Stimulated activated CD8-positive, alpha-beta memory T cell treated with anti-CD3 and anti-CD28 coated beads, Interleukin-4, amount 100 ng/mL, for 48 hours (primary cell): ENCODE measurements around the gene AMOTL2.

Experiments used
- DNase-seq: peaks from one replicate; pipeline ENCODE4 v3.0.0-alpha.2; 2020

AMOTL2 gene

GRCh38 chr3:134374105-134374790, at the start of gene AMOTL2:
Gene AMOTL2 (minus strand): TSS chr3:134374447. CDS start chr3:134371433, 3,014 bp downstream.
- DNase-seq = peak; percentile 40

DNA sequence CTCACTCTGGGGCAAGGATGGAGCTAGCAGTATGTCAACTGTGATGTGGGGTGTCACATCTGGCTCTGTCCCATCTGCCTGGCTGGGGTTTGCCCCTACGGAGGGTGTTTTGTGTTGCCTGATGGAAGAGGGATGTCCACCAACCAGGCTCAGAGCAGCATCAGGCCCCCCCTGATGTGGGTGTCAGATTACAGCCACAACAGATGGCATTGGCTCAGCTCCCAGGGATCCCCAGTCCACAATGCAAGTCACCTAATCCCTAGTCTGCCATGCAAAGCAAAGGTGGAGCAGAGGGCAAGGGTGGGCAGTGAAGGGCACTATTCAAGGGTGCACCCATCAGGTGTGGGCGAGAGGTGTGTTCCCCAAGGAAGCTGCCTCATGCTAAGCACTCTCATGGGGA, 48.9 kb upstream of the AMOTL2 start:
- DNase-seq = no peak

DNA sequence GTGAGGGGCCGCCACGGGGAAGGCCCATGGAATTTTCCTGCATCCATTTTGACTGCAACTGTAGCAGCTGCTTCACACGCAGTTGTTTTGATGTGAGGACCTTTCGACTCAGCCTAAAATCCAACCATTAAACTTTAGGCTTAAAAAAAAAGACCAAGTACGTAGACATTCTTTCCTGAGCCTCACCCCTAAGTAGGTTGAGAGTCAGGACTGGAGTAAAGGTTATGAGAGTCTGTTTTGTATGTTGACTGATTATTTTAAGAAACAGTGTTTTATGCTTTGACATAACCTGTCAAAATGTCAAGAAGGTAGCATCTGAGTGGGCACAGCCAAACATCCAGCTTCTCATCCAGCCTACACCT, 45.7 kb upstream of the AMOTL2 start:
- DNase-seq = no peak

DNA sequence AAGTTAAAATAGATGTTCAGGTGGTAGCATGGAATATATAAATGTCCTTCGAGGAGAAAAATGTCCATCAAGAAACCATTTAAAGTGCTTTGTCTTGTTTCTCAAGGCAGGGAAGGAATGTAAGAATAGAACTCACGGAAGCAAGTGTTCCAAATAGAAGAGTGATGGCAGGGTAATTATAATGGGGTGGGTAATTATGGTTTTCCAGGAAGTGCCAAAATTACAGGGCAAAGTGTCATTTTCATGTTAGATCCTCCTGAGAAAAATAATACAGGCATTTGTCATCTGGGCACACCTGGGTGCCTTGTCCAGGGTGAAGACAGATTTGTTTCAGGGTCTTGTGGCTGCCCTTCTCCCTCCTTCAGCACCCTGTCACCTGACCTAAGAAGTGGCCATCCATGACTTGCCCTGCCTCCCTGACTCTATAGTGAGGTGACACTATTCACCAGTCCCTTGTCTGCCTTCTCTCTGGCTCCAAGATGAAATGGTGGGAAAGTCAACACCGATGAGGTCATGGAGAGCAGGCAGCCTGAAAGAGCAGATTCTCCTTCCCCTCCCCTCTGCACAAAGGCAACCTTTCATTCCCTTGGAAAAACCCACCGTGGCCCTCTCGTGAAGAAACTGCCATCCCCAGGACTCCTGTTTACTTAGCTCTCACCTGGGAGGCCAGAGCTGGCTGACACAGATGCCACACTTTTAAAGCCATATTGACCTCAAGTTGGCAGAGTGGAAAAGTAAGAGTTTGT, 45.1 kb upstream of the AMOTL2 start:
- DNase-seq = no peak

- no peak for DNase-seq
These were observed 34.8 kb upstream of the AMOTL2 start for GRCh38 chr3:134409041-134409440.

DNA sequence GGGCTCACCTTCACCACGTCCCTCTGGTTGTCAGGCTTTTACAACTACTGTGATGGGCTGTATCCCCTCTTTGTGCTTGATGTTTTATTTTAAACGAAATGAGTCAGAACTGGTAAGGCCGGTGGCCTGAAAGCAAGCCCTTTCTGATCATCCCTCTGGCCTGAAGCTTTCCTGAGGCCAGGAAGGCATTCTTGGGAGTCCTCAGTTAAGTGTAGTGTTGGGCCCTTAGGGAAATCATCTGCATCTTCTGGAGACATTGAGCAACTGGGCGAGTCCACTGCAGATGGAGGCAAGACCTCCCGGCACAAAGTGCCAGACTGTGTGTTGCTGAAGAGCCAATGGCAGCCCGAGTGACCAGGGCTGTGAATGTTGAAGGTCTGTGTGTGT, 33.0 kb upstream of the AMOTL2 start:
- DNase-seq = no peak

- DNase-seq = no peak
These were observed 32.3 kb upstream of the AMOTL2 start for GRCh38 chr3:134406331-134407238.

GRCh38 chr3:134404366-134404885, 30.2 kb upstream of the AMOTL2 start:
- no peak for DNase-seq

DNA sequence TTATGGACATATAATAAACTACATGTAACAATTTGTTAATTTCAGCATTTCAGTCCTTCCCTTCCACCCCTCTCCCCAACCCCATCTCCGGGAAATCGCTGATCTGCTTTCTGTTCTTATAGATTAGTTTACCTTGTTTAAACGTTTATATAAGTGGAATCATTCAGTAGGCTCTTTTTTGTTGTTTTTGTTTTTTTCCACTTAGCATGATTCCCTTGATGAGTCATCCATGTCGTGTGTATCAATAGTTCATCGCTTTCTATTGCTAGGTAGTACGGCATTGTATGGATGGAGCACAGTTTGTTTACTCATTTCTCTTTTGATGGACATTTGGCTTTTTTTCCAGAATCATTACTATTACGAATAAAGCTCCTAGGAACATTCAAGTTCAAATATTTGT, 23.5 kb upstream of the AMOTL2 start:
- no peak for DNase-seq

- no peak for DNase-seq
These were observed 20.9 kb upstream of the AMOTL2 start for GRCh38 chr3:134395103-134395502.

GRCh38 chr3:134394380-134394779, 20.1 kb upstream of the AMOTL2 start:
- DNase-seq = no peak

DNA sequence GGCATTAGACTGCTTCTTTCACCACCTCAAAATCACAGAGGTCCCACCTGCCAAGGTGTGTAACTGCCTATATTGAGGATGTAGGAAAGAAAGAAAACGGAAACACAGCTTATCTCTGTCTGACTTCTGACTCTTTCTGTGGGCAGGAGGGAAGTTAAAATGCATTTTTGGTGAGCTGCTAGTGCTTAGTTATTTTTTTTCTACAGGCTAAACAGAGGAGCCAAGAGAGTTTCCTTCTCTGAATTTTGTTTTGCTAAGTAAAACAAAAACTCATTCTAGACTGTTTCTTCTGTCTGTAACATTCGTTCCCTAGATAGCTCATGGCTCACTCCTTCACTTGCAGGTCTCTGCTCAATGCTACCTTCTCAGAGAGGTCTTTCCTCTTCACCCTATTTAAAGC, 18.8 kb upstream of the AMOTL2 start:
- no peak for DNase-seq

- DNase-seq = no peak
These were observed 18.2 kb upstream of the AMOTL2 start for GRCh38 chr3:134392336-134392983.

GRCh38 chr3:134389865-134390264, 15.6 kb upstream of the AMOTL2 start:
- no peak for DNase-seq

DNA sequence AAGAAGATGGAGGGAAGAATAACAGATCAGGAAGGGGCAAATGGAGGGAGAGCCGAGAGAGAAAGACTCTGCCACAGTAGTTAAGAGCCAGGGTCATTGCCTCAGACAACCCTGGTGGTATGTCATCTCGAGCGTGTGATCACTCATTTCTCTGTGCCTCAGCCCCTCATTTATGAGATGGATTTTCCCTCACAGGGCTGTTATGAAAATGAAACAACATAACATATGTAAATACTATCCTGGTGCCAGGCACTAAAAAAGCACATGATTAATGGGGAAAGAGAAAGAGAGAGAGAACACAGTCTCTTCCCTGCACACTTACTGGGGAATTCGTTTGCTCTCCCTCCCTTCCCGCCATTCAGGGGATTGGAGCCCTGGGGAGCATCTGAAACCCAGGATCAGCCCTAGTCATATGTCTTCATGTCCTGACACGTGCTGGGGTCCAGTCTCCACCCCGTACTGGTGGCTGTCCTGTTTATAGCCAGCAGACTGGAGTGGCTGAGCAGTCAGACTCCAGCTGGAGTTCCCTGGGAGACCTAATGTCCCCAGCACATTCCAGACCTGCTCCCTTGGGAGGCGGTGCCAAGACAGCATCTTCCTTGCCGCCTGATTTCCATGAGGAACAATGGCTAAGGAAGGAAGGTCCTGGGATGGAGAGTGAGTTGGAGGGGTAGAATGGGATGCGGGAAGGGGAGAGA, 14.7 kb upstream of the AMOTL2 start:
- DNase-seq = no peak

DNA sequence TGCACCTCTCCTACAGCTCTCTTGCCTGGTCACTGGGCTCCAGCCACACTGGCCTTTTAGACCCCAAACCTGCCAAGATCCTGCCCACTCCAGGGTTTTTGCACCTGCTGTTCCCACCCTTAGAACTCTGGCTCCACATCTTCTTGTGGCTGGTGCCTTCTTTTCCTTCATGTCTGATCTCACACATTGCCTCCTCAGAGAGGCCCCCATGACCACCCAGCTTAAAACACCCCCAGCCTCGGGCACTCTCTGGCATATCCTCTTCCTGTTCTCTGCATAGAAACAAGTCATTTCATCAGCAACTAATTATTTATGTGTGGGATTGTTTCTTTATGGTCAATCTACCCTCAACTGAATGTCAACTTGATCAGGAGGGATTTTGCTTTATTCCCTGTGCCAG, 14.0 kb upstream of the AMOTL2 start:
- no peak for DNase-seq

DNA sequence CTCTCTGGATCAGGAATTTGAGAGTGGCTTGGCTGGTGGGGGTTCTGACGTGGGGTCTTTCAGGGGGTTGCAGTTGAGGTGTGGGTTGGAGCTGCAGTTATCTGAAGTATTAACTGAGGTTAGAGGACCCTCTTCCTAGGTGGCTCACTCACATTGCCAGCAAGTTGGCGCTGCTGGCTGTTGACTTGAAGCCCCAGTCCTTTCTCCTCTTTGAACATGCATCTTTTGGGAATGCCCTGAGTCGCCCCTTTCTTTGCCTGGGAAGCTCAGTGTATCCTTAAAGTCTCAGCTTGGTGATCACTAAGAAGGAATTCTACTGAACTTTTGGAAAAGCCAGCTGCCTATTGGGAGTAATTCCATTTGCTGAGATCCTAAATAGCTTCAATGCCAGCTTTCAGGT, 13.0 kb upstream of the AMOTL2 start:
- DNase-seq = no peak

DNA sequence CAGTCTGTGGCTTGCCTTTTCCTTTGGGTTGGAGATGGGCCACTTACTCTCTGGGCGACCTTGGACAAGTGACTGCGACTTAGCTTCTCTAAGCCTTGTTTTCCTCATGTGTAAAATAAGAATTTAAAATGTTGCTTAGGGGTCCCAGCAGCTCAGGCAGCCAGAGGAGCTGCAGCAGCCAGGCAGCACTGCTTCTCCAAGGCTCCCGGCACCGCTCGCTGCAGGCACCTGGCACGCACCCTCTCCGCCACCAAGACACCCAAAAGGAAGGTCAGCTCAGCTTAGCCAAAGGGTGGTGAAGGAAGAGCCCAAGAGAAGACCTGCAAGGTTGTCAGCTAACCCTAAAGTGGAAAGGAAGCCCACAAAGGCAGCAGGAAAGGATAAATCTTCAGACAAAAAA, 10.7 kb upstream of the AMOTL2 start:
- no peak for DNase-seq

- DNase-seq = no peak
These were observed 7.7 kb upstream of the AMOTL2 start for GRCh38 chr3:134381831-134382442.

- no peak for DNase-seq
These were observed 6.8 kb upstream of the AMOTL2 start for GRCh38 chr3:134381076-134381475.

- DNase-seq = no peak
These were observed 6.0 kb upstream of the AMOTL2 start for GRCh38 chr3:134380249-134380648.

GRCh38 chr3:134378818-134379217, 4.6 kb upstream of the AMOTL2 start:
- peak; percentile 26 for DNase-seq
